ENCODE data around the gene CST4. TPM values are rescaled to one million over a fixed set of nuclear protein-coding genes. Genes with fewer than 3 reads are reported as not detected.

The CST4 gene
- total and polyA plus RNA-seq, 7 experiments from 2014 or later: not detected

- Mint-ChIP-seq H3K36me3 (no peaks in the 10 kb centered on the region), H3K27ac (no peak overlapping the region), H3K9me3 (peaks cover 0 to 3% (median 0%) of the 10 kb centered on the region in 11 donors), H3K4me3 (no peak overlapping the region), H3K4me1 (no peaks in the 10 kb centered on the region), H3K27me3 (peaks cover 3 to 36% (median 26%) of the 10 kb centered on the region in 5 donors)
- DNase-seq (no peak), ATAC-seq (no peak)
- no peaks in the 10 kb centered on the region for H3K4me1 ChIP-seq (ENCODE audit: control insufficient read depth in 2 of 2, insufficient read depth in 2 of 2, low read length in 2 of 2)
- POLR2A ChIA-PET: no interaction called here
- intact Hi-C loops (cut with micrococcal nuclease): no loop called here
- CTCF ChIA-PET: no interaction called here
- H3K36me3 ChIP-seq (ENCODE audit: control insufficient read depth in 2 of 3, insufficient read depth in 3 of 3, low read length in 3 of 3): no peaks in the 10 kb centered on the region
- no peaks in the 10 kb centered on the region for H3K27me3 ChIP-seq (ENCODE audit: control insufficient read depth in 2 of 2, insufficient read depth in 2 of 2, low read length in 2 of 2)
- no peak overlapping the region for H3K4me3 ChIP-seq (ENCODE audit: low read length)
- H3K27ac ChIP-seq (ENCODE audit: low read depth, low read length): no peak overlapping the region
- H3K9me3 ChIP-seq (ENCODE audit: control insufficient read depth in 2 of 3, low read length in 3 of 3): no peaks in the 10 kb centered on the region
These were observed 5.6 kb downstream of the CST4 start for GRCh38 chr20:23683281-23683680.

GRCh38 chr20:23680146-23680545, 8.7 kb downstream of the CST4 start:
- H3K27me3 Mint-ChIP-seq: peaks cover 9 to 46% (median 24%) of the 10 kb centered on the region in 5 donors
- H3K4me3 Mint-ChIP-seq: no peak overlapping the region
- CTCF ChIA-PET: no interaction called here
- H3K9me3 ChIP-seq (ENCODE audit: control insufficient read depth in 2 of 3, low read length in 3 of 3): no peaks in the 10 kb centered on the region
- H3K9me3 Mint-ChIP-seq: peaks cover 0 to 3% (median 0%) of the 10 kb centered on the region in 11 donors
- H3K4me3 ChIP-seq (ENCODE audit: low read length): no peak overlapping the region
- no peak overlapping the region for H3K27ac Mint-ChIP-seq
- no peak overlapping the region for H3K27ac ChIP-seq (ENCODE audit: low read depth, low read length)
- H3K36me3 Mint-ChIP-seq: no peaks in the 10 kb centered on the region
- ATAC-seq (no peak), DNase-seq (no peak)
- H3K4me1 ChIP-seq (ENCODE audit: control insufficient read depth in 2 of 2, insufficient read depth in 2 of 2, low read length in 2 of 2): no peaks in the 10 kb centered on the region
- no peaks in the 10 kb centered on the region for H3K27me3 ChIP-seq (ENCODE audit: control insufficient read depth in 2 of 2, insufficient read depth in 2 of 2, low read length in 2 of 2)
- no peaks in the 10 kb centered on the region for H3K4me1 Mint-ChIP-seq
- intact Hi-C loops (cut with micrococcal nuclease): no loop called here
- POLR2A ChIA-PET: no interaction called here
- no peaks in the 10 kb centered on the region for H3K36me3 ChIP-seq (ENCODE audit: control insufficient read depth in 2 of 3, insufficient read depth in 3 of 3, low read length in 3 of 3)

- peaks cover 9 to 46% (median 21%) of the 10 kb centered on the region in 5 donors for H3K27me3 Mint-ChIP-seq
- Histone ChIP-seq H3K4me1 (ENCODE audit: control insufficient read depth in 2 of 2, insufficient read depth in 2 of 2, low read length in 2 of 2) (peaks cover 0 to 3% of the 10 kb centered on the region in 2 donors), H3K27ac (ENCODE audit: low read depth, low read length) (no peak overlapping the region), H3K9me3 (ENCODE audit: control insufficient read depth in 2 of 3, low read length in 3 of 3) (no peaks in the 10 kb centered on the region), H3K36me3 (ENCODE audit: control insufficient read depth in 2 of 3, insufficient read depth in 3 of 3, low read length in 3 of 3) (no peaks in the 10 kb centered on the region), H3K4me3 (ENCODE audit: low read length) (no peak overlapping the region), H3K27me3 (ENCODE audit: control insufficient read depth in 2 of 2, insufficient read depth in 2 of 2, low read length in 2 of 2) (no peaks in the 10 kb centered on the region)
- no peak overlapping the region for H3K27ac Mint-ChIP-seq
- H3K4me1 Mint-ChIP-seq: no peaks in the 10 kb centered on the region
- intact Hi-C loops (cut with micrococcal nuclease): no loop called here
- ChIA-PET CTCF (no interaction called here), POLR2A (no interaction called here)
- H3K9me3 Mint-ChIP-seq: peaks cover 0 to 3% (median 0%) of the 10 kb centered on the region in 11 donors
- no peak for DNase-seq
- no peak overlapping the region for H3K4me3 Mint-ChIP-seq
- ATAC-seq: no peak
- H3K36me3 Mint-ChIP-seq: no peaks in the 10 kb centered on the region
These were observed 9.4 kb downstream of the CST4 start for GRCh38 chr20:23679133-23680092.

- no peak overlapping the region for H3K4me3 ChIP-seq (ENCODE audit: low read length)
- H3K27me3 ChIP-seq (ENCODE audit: control insufficient read depth in 2 of 2, insufficient read depth in 2 of 2, low read length in 2 of 2): no peaks in the 10 kb centered on the region
- no peaks in the 10 kb centered on the region for H3K36me3 ChIP-seq (ENCODE audit: control insufficient read depth in 2 of 3, insufficient read depth in 3 of 3, low read length in 3 of 3)
- H3K4me1 ChIP-seq (ENCODE audit: control insufficient read depth in 2 of 2, insufficient read depth in 2 of 2, low read length in 2 of 2): peaks cover 0 to 4% of the 10 kb centered on the region in 2 donors
- H3K27me3 Mint-ChIP-seq: peaks cover 0 to 15% (median 2%) of the 10 kb centered on the region in 5 donors
- no peaks in the 10 kb centered on the region for H3K4me1 Mint-ChIP-seq
- H3K27ac ChIP-seq (ENCODE audit: low read depth, low read length): no peak overlapping the region
- H3K27ac Mint-ChIP-seq: no peak overlapping the region
- POLR2A ChIA-PET: no interaction called here
- CTCF ChIA-PET: no interaction called here
- intact Hi-C loops (cut with micrococcal nuclease): no loop called here
- H3K4me3 Mint-ChIP-seq: no peak overlapping the region
- H3K9me3 Mint-ChIP-seq: peaks cover 0 to 5% (median 0%) of the 10 kb centered on the region in 11 donors
- DNase-seq: no peak
- no peak for ATAC-seq
- no peaks in the 10 kb centered on the region for H3K9me3 ChIP-seq (ENCODE audit: control insufficient read depth in 2 of 3, low read length in 3 of 3)
- H3K36me3 Mint-ChIP-seq: no peaks in the 10 kb centered on the region
These were observed 15.6 kb downstream of the CST4 start for GRCh38 chr20:23673209-23673608.

GRCh38 chr20:23672158-23672557, 16.7 kb downstream of the CST4 start:
- DNase-seq (no peak), ATAC-seq (no peak)
- POLR2A ChIA-PET: no interaction called here
- H3K27ac Mint-ChIP-seq: no peak overlapping the region
- CTCF ChIA-PET: no interaction called here
- H3K27me3 Mint-ChIP-seq: peaks cover 0 to 15% (median 0%) of the 10 kb centered on the region in 5 donors
- Histone ChIP-seq H3K36me3 (ENCODE audit: control insufficient read depth in 2 of 3, insufficient read depth in 3 of 3, low read length in 3 of 3) (no peaks in the 10 kb centered on the region), H3K27ac (ENCODE audit: low read depth, low read length) (no peak overlapping the region), H3K4me3 (ENCODE audit: low read length) (no peak overlapping the region), H3K27me3 (ENCODE audit: control insufficient read depth in 2 of 2, insufficient read depth in 2 of 2, low read length in 2 of 2) (no peaks in the 10 kb centered on the region), H3K9me3 (ENCODE audit: control insufficient read depth in 2 of 3, low read length in 3 of 3) (no peaks in the 10 kb centered on the region), H3K4me1 (ENCODE audit: control insufficient read depth in 2 of 2, insufficient read depth in 2 of 2, low read length in 2 of 2) (peaks cover 0 to 4% of the 10 kb centered on the region in 2 donors)
- intact Hi-C loops (cut with micrococcal nuclease): no loop called here
- peaks cover 0 to 5% (median 0%) of the 10 kb centered on the region in 11 donors for H3K9me3 Mint-ChIP-seq
- H3K4me1 Mint-ChIP-seq: no peaks in the 10 kb centered on the region
- no peak overlapping the region for H3K4me3 Mint-ChIP-seq
- no peaks in the 10 kb centered on the region for H3K36me3 Mint-ChIP-seq

- DNase-seq (no peak), ATAC-seq (no peak)
- H3K4me3 ChIP-seq (ENCODE audit: low read length): no peak overlapping the region
- Mint-ChIP-seq H3K36me3 (no peaks in the 10 kb centered on the region), H3K4me3 (no peak overlapping the region), H3K27me3 (peaks cover 0 to 10% (median 0%) of the 10 kb centered on the region in 5 donors), H3K27ac (no peak overlapping the region), H3K9me3 (peaks cover 0 to 5% (median 0%) of the 10 kb centered on the region in 11 donors), H3K4me1 (no peaks in the 10 kb centered on the region)
- intact Hi-C loops (cut with micrococcal nuclease): no loop called here
- CTCF ChIA-PET: no interaction called here
- no peaks in the 10 kb centered on the region for H3K9me3 ChIP-seq (ENCODE audit: control insufficient read depth in 2 of 3, low read length in 3 of 3)
- no peaks in the 10 kb centered on the region for H3K27me3 ChIP-seq (ENCODE audit: control insufficient read depth in 2 of 2, insufficient read depth in 2 of 2, low read length in 2 of 2)
- H3K27ac ChIP-seq (ENCODE audit: low read depth, low read length): no peak overlapping the region
- POLR2A ChIA-PET: no interaction called here
- peaks cover 0 to 4% of the 10 kb centered on the region in 2 donors for H3K4me1 ChIP-seq (ENCODE audit: control insufficient read depth in 2 of 2, insufficient read depth in 2 of 2, low read length in 2 of 2)
- no peaks in the 10 kb centered on the region for H3K36me3 ChIP-seq (ENCODE audit: control insufficient read depth in 2 of 3, insufficient read depth in 3 of 3, low read length in 3 of 3)
These were observed 17.4 kb downstream of the CST4 start for GRCh38 chr20:23671479-23671878.

- intact Hi-C loops (cut with micrococcal nuclease): no loop called here
These were observed 18.5 kb downstream of the CST4 start for GRCh38 chr20:23670361-23670760.

More at GRCh38 chr20:23670361-23670760, 18.5 kb downstream of the CST4 start:
- H3K4me1 Mint-ChIP-seq: no peaks in the 10 kb centered on the region
- ChIA-PET POLR2A (no interaction called here), CTCF (no interaction called here)
- H3K36me3 Mint-ChIP-seq: no peaks in the 10 kb centered on the region
- H3K4me3 Mint-ChIP-seq: no peak overlapping the region
- Histone ChIP-seq H3K27ac (ENCODE audit: low read depth, low read length) (no peak overlapping the region), H3K4me3 (ENCODE audit: low read length) (no peak overlapping the region), H3K27me3 (ENCODE audit: control insufficient read depth in 2 of 2, insufficient read depth in 2 of 2, low read length in 2 of 2) (no peaks in the 10 kb centered on the region), H3K9me3 (ENCODE audit: control insufficient read depth in 2 of 3, low read length in 3 of 3) (no peaks in the 10 kb centered on the region), H3K4me1 (ENCODE audit: control insufficient read depth in 2 of 2, insufficient read depth in 2 of 2, low read length in 2 of 2) (peaks cover 0 to 4% of the 10 kb centered on the region in 2 donors), H3K36me3 (ENCODE audit: control insufficient read depth in 2 of 3, insufficient read depth in 3 of 3, low read length in 3 of 3) (no peaks in the 10 kb centered on the region)
- H3K27ac Mint-ChIP-seq: no peak overlapping the region
- ATAC-seq (no peak), DNase-seq (no peak)
- H3K27me3 Mint-ChIP-seq: peaks cover 0 to under 1% (median 0%) of the 10 kb centered on the region in 5 donors
- peaks cover 0 to 5% (median 0%) of the 10 kb centered on the region in 11 donors for H3K9me3 Mint-ChIP-seq
